Adrenal gland (tissue), 12 donors: ENCODE results near the gene CAPN13. TPM values are rescaled to one million over a fixed set of nuclear protein-coding genes. Genes with fewer than 3 reads are reported as not detected.

Source experiments
- DNase-seq, 7 donors: peaks; one replicate each; pipeline ENCODE4 v3.0.0-alpha.2; 2019 to 2020
- H3K27ac ChIP-seq, 5 donors: fragments of 200-600 bp; sonication (generic) in 4 of 5; 1 replicate in 3 of 5; 2 replicates in 2 of 5; pipeline versions ENCODE4 v1.5.1 to v1.8.0; 2016 to 2020; ENCODE audit warnings: mild to moderate bottlenecking in 1 of 5
- H3K27me3 ChIP-seq: fragments of 200-600 bp; 2 replicates; pipeline ENCODE4 v1.8.0; 2021
- H3K36me3 ChIP-seq, 2 donors: fragments of 200-600 bp; replicated peaks in 1 of 2; 1 replicate in 1 of 2; 2 replicates in 1 of 2; pipeline versions ENCODE4 v1.5.1 to v1.8.0; 2018 to 2022
- H3K4me1 ChIP-seq, 2 donors: fragments of 200-600 bp; replicated peaks in 1 of 2; 1 replicate in 1 of 2; 2 replicates in 1 of 2; pipeline versions ENCODE4 v1.5.1 to v1.8.0; 2018 to 2021
- H3K4me3 ChIP-seq, 4 donors: fragments of 200-600 bp; sonication (generic) in 3 of 4; one replicate each; pipeline ENCODE4 v1.5.1; 2016 to 2018
- H3K9me3 ChIP-seq, 3 donors: fragments of 200-600 bp; sonication (generic) in 1 of 3; replicated peaks in 1 of 3; 1 replicate in 2 of 3; 2 replicates in 1 of 3; pipeline versions ENCODE4 v1.5.1 to v1.8.0; 2016 to 2021
- POLR2A ChIP-seq, 2 donors: fragments of 450-650 bp; IDR thresholded peaks; one replicate each; pipeline ENCODE4 v1.6.1; 2017; ENCODE audit warnings: antibody characterized with exemption in 2 of 2, mild to moderate bottlenecking in 2 of 2, moderate library complexity in 1 of 2
- WGBS, 4 donors: extraction: QIAGEN DNeasy Blood & Tissue Kit in 2 of 4; methylation state at CpG; one replicate each; pipeline versions ENCODE4 v1.1.5 to v1.1.7; 2013 to 2017; 5-methylcytosine and 5-hydroxymethylcytosine counted together
- intact Hi-C, 2 donors: fragments of 100-400 bp; cut with DNase I; formaldehyde crosslinking; loops; one replicate each; pipeline versions ENCODE4 v1.14.1 to v1.15.0; 2022 to 2023
- polyA plus RNA-seq, 3 donors: library from polyadenylated mRNA; stranded (reverse); fragments of 200-250 nt in 2 of 3; fragments of 350-450 nt in 1 of 3; fragmentation: Illumina TruSeq in 1 of 3; extraction: RNeasy Lipid Tissue Mini Kit (QIAGEN cat#74804) in 1 of 3; gene quantifications; one replicate each; pipeline ENCODE4 v1.2.3, GENCODE V29; 2013 to 2014
- total RNA-seq, 9 donors: library from RNA; depleted of rRNA in 4 of 9; stranded (reverse); fragments of >200 nt in 4 of 9; fragments of 120-200 nt in 1 of 9; fragmentation: NEBNext Ultra II Directional in 1 of 9; extraction: Animal tissue kit (Norgen Biotek cat#: 25700) in 1 of 9; gene quantifications; one replicate each; pipeline versions ENCODE4 v1.1.0 to v1.2.4, GENCODE V29; 2013 to 2023
- TF ChIP-seq, protein P1 (sequence below), 6 experiments: fragments of 450-650 bp in 4 of 6; fragments of 200-600 bp in 2 of 6; sonication (generic) in 1 of 6; IDR thresholded peaks; 1 replicate in 5 of 6; 2 replicates in 1 of 6; pipeline versions ENCODE4 v1.5.1 to v1.8.0; 2016 to 2021; ENCODE audit warnings: antibody characterized with exemption in 6 of 6, mild to moderate bottlenecking in 2 of 6, moderate library complexity in 1 of 6
- donor health status: healthy with polysubstance abuse.
- donor health status: Bipolar disorder and iron deficiency.
- donor health status: DM: yes; HTN: yes; CAD: no.
- donor health status: DM: no; HTN: no; CAD: no.
- donor health status: DM: no; HTN: no; CAD: no.
- donor health status: DM: yes; HTN: yes; CAD: no.

The CAPN13 gene
- total and polyA plus RNA-seq, 12 donors, result 0.10 to 0.37 (median 0.23) TPM; not detected in 8

DNA sequence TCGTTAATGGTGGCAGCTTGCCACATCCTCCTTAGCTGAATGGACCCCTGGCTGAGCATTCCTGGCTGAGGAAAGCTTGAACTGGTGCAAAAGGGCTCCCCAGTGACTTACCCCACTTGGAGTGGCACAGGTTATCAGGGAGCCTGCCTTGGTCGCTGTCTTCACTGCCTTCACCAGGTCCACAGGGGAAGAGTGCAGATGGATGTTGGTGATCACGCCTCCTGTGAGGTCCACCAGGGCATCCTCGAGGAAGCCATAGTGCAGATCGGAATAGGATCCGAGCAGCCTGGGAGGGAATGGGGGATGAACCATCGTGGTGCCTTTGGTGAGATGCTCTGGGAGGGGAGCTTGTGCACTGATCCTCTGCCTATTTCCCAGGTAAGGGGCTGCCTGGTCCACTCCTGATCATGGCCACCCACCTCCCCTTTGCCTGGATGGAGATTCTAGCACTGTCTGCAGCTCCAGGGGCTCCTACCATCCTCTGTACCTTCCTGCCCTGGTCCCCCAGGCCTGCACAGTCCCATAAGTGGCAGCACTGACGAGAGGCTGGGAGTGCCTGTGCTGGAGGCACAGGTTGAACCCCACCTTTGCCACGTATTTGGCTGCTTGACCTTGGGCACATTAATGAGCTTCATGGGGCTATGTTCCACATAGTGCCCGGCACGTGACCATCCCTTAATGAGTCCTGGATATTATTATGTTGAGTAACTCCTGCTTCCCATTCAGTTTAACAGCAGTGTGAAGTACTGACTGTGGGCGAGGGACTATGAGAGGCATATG, 43.0 kb downstream of the CAPN13 start:
- WGBS, 4 donors, result 80 to 88% (median 82%) methylated on average over 10 to 12 of the region's 12 CpGs
- no peak overlapping the region for H3K4me3 ChIP-seq
- H3K4me1 ChIP-seq, result no peaks in the 10 kb centered on the region
- H3K9me3 ChIP-seq, result no peaks in the 10 kb centered on the region
- H3K27ac ChIP-seq, result no peak overlapping the region
- H3K27me3 ChIP-seq, result no peaks in the 10 kb centered on the region
- DNase-seq, result no peak
- TF ChIP-seq POLR2A (IDR thresholded peaks at IDR 0.05), result no peak
- TF ChIP-seq, protein P1, sequence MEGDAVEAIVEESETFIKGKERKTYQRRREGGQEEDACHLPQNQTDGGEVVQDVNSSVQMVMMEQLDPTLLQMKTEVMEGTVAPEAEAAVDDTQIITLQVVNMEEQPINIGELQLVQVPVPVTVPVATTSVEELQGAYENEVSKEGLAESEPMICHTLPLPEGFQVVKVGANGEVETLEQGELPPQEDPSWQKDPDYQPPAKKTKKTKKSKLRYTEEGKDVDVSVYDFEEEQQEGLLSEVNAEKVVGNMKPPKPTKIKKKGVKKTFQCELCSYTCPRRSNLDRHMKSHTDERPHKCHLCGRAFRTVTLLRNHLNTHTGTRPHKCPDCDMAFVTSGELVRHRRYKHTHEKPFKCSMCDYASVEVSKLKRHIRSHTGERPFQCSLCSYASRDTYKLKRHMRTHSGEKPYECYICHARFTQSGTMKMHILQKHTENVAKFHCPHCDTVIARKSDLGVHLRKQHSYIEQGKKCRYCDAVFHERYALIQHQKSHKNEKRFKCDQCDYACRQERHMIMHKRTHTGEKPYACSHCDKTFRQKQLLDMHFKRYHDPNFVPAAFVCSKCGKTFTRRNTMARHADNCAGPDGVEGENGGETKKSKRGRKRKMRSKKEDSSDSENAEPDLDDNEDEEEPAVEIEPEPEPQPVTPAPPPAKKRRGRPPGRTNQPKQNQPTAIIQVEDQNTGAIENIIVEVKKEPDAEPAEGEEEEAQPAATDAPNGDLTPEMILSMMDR (IDR thresholded peaks at IDR 0.05), result no peak
- no peaks in the 10 kb centered on the region for H3K36me3 ChIP-seq
- intact Hi-C loops, result no loop called here

GRCh38 chr2:30763151-30763660, 44.0 kb downstream of the CAPN13 start:
- H3K27ac ChIP-seq, result no peak overlapping the region
- H3K4me3 ChIP-seq, result no peak overlapping the region
- DNase-seq, result no peak
- no peaks in the 10 kb centered on the region for H3K36me3 ChIP-seq
- TF ChIP-seq, protein P1 (IDR thresholded peaks at IDR 0.05), result no peak
- no peak for TF ChIP-seq POLR2A (IDR thresholded peaks at IDR 0.05)
- 70 to 74% (median 72%) methylated on average over 2 to 3 of the region's 3 CpGs for WGBS, 4 donors
- H3K4me1 ChIP-seq, result no peaks in the 10 kb centered on the region
- H3K9me3 ChIP-seq, result no peaks in the 10 kb centered on the region
- no peaks in the 10 kb centered on the region for H3K27me3 ChIP-seq
- intact Hi-C loops, result no loop called here

GRCh38 chr2:30761226-30761625, 46.0 kb downstream of the CAPN13 start:
- 76 to 86% (median 78%) methylated on average over 8 of the region's 8 CpGs for WGBS, 4 donors
- no peak for DNase-seq

GRCh38 chr2:30759481-30759880, 47.8 kb downstream of the CAPN13 start:
- Histone ChIP-seq H3K9me3 (no peaks in the 10 kb centered on the region), H3K27me3 (no peaks in the 10 kb centered on the region), H3K4me3 (no peak overlapping the region), H3K27ac (no peak overlapping the region), H3K36me3 (no peaks in the 10 kb centered on the region), H3K4me1 (no peaks in the 10 kb centered on the region)
- 83 to 88% (median 85%) methylated on average over 14 of the region's 14 CpGs for WGBS, 4 donors
- DNase-seq, result no peak
- TF ChIP-seq POLR2A (IDR thresholded peaks at IDR 0.05), result no peak
- TF ChIP-seq, protein P1 (IDR thresholded peaks at IDR 0.05), result no peak
- intact Hi-C loops, result no loop called here

More at GRCh38 chr2:30761226-30761625, 46.0 kb downstream of the CAPN13 start:
- H3K9me3 ChIP-seq, result no peaks in the 10 kb centered on the region
- intact Hi-C loops, result no loop called here
- H3K27me3 ChIP-seq, result no peaks in the 10 kb centered on the region
- no peak overlapping the region for H3K27ac ChIP-seq
- no peaks in the 10 kb centered on the region for H3K36me3 ChIP-seq
- H3K4me1 ChIP-seq, result no peaks in the 10 kb centered on the region
- no peak overlapping the region for H3K4me3 ChIP-seq
- TF ChIP-seq, protein P1 (IDR thresholded peaks at IDR 0.05), result no peak
- TF ChIP-seq POLR2A (IDR thresholded peaks at IDR 0.05), result no peak
